ENCODE results near the gene CBLL1.

DNA sequence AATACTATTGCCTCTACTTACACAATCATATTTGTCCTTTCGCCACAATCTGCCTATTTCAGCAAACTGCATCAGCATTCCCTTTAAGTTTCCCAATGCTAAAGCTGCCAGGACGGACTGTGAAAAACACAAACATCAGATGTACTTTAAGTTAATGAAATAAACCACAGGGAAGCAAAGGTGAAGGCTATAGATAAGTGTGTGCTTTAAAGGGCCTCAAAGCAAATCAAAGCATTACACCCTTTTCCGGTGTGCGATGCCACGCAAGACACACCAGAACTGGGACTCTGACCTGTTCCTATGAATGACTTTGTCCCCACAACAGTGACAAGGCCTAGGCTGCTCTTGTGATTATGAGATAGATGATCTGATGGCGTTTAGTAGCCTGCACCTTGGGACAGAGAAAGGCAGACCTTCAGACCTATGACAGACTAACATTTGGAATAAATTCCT is 35.7 kb downstream of the CBLL1 start:
- TF ChIP-seq CEBPB (IDR thresholded peaks at IDR 0.05; ENCODE audit: low read depth) (no peak), POLR2AphosphoS5 (IDR thresholded peaks at IDR 0.05; ENCODE audit: low read depth, low read length) (no peak), YY1 (IDR thresholded peaks at IDR 0.05; ENCODE audit: extremely low read depth, insufficient replicate concordance, low read depth, low read length) (no peak), SIN3A (IDR thresholded peaks at IDR 0.05; ENCODE audit: low read depth) (no peak), RAD21 (IDR thresholded peaks at IDR 0.05; ENCODE audit: low read depth) (no peak), EZH2 (IDR thresholded peaks at IDR 0.05) (no peak), EZH2phosphoT487 (IDR thresholded peaks at IDR 0.05; ENCODE audit: borderline replicate concordance) (no peak), JUND (IDR thresholded peaks at IDR 0.05) (no peak), POLR2A (IDR thresholded peaks at IDR 0.05; ENCODE audit: borderline replicate concordance, extremely low read depth, insufficient read depth, insufficient read length) (no peak), SRF (IDR thresholded peaks at IDR 0.05; ENCODE audit: low read depth) (no peak)
- TF ChIP-seq, protein P1, sequence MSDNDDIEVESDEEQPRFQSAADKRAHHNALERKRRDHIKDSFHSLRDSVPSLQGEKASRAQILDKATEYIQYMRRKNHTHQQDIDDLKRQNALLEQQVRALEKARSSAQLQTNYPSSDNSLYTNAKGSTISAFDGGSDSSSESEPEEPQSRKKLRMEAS (IDR thresholded peaks at IDR 0.05), result no peak
- TF ChIP-seq, protein P2, sequence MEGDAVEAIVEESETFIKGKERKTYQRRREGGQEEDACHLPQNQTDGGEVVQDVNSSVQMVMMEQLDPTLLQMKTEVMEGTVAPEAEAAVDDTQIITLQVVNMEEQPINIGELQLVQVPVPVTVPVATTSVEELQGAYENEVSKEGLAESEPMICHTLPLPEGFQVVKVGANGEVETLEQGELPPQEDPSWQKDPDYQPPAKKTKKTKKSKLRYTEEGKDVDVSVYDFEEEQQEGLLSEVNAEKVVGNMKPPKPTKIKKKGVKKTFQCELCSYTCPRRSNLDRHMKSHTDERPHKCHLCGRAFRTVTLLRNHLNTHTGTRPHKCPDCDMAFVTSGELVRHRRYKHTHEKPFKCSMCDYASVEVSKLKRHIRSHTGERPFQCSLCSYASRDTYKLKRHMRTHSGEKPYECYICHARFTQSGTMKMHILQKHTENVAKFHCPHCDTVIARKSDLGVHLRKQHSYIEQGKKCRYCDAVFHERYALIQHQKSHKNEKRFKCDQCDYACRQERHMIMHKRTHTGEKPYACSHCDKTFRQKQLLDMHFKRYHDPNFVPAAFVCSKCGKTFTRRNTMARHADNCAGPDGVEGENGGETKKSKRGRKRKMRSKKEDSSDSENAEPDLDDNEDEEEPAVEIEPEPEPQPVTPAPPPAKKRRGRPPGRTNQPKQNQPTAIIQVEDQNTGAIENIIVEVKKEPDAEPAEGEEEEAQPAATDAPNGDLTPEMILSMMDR (IDR thresholded peaks at IDR 0.05 in 2 of 3, conservative IDR thresholded peaks at IDR 0.05 in 1 of 3; ENCODE audit: borderline replicate concordance in 1 of 3, insufficient read depth in 1 of 3, low read depth in 2 of 3, low read length in 2 of 3), result no peak
